ENCODE results near the gene ETV3.

DNA sequence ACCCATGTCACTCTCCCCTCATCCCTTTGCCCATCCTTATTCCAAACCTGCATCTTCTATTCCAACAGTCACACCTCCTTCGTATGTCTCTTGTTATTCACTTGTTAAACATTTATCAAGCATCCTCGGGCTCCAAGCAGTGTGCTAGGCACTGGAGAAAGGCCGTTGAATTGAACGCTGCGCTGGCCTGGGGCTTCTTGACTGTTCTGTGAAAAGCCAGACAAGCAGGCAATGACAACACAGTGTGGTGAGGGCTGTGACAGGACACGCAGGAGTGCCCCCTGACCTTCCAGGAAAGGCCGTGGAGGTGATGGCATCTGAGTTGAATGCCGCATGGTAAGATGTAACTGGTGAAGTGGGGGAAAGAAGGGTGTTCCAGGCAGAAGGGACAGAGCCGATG lies 19.2 kb downstream of the ETV3 start:
- no peak for TF ChIP-seq POLR2A (IDR thresholded peaks at IDR 0.05)
- TF ChIP-seq, protein P1, sequence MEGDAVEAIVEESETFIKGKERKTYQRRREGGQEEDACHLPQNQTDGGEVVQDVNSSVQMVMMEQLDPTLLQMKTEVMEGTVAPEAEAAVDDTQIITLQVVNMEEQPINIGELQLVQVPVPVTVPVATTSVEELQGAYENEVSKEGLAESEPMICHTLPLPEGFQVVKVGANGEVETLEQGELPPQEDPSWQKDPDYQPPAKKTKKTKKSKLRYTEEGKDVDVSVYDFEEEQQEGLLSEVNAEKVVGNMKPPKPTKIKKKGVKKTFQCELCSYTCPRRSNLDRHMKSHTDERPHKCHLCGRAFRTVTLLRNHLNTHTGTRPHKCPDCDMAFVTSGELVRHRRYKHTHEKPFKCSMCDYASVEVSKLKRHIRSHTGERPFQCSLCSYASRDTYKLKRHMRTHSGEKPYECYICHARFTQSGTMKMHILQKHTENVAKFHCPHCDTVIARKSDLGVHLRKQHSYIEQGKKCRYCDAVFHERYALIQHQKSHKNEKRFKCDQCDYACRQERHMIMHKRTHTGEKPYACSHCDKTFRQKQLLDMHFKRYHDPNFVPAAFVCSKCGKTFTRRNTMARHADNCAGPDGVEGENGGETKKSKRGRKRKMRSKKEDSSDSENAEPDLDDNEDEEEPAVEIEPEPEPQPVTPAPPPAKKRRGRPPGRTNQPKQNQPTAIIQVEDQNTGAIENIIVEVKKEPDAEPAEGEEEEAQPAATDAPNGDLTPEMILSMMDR (IDR thresholded peaks at IDR 0.05) = no peak
